Hippocampal formation (tissue), 2 donors: ENCODE results near the gene XPR1.

ENCODE experiments used
- DNase-seq, 2 donors: peaks; one replicate each; lab custom pipeline; 2025; lab: John Stamatoyannopoulos, UW

XPR1 gene

DNA sequence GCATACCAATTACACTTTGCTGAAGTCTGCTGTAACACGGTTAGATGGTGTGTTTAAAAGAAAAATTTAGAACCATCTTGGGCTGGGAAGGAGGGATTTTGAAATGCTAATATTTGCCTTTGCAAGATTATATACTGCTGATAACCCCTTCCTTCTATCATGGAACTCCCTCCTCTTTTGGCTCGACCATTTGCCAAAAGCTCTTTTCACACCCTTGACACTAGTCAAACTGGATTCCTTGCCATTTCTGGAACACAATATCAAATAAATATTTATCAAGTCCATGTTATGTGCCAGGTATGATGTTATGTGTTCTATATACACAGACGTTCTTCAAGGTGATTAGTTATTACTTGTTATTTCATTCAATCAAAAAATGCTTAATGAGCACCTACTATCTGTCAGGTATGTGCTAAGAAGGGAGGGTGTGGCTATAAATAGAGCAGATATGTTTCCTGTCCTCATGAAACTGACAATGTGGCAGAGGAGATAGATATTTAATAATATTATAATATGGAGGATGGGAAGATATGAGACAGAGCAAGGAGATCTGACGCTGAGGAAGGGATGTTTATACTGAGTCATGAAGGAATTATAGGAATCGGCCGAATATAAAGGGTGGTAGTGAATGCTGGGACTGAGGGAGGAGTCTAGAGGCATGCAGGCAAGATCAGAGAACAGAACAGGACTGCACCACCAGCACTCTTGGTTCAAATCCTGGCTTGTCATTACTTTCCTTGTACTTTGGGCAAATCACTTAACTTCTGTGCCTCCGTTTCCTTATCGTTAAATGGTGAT, 16.1 kb upstream of the XPR1 start:
- DNase-seq: no peak

DNA sequence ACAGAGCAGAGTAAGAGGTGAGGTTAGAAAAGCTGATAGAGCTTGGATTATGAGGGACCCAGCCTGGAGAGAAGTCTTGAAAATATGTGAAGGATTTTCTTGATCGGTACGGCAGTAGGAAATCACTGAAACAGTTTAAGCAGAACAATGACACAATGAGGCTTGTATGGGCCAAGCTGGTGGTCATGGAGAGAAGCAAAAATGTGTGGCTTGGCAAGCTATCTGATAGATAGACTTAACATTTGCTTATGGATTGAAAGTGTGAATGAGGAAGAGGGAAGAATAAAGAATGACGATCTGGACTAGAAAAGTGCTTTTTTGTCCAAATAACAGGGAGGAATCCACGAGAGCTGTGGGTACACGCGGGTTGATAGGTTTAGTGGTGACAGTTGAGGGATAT, 15.4 kb upstream of the XPR1 start:
- DNase-seq: no peak

DNA sequence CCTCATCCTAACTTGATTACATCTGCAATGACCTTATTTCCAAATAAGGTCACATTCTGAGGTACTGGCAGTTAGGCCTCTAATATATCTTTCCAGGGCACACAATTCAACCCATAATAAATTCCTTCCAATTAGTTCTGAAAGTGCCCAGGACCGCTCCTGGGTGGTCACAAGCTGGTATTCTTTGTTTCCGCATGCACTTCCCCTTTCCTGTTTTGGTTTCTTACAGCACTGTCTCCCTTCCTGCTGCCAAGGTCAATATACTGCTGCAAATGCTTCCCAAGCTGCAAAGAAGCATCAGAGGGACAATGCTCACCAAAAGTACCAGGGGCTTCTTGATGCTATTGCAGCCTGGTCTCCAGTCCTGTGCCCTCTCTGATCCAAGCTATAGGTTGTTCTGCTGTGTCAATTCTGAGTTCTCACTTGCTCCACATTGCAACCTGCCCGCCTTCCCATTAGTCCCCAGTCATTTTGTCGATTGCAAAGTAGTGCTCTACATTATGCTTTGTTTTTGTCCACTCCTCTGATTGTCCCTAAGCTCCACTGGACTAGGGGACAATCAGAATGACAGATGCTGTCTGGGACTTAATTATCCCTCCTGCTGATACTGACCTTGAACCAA, 13.9 kb upstream of the XPR1 start:
- DNase-seq: no peak

DNA sequence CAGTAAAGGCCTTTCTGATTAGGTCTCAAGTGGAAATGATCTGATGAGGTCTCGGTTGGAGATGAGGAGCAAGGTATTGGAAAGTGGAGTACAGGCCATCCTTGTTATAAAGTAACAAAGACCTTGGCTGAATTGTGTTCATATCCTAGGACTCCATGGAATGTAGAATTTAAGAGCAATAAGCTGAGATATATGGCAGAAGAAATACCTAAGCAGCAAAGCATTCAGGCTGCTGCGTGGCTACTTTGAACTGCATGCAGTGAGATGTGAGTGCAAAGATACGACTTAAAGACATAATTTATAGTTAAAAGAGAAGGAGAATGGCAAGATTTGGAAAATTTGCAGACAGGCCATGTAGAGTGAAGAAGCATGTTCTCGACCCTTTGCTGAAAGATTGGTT, 11.2 kb upstream of the XPR1 start:
- no peak for DNase-seq

DNA sequence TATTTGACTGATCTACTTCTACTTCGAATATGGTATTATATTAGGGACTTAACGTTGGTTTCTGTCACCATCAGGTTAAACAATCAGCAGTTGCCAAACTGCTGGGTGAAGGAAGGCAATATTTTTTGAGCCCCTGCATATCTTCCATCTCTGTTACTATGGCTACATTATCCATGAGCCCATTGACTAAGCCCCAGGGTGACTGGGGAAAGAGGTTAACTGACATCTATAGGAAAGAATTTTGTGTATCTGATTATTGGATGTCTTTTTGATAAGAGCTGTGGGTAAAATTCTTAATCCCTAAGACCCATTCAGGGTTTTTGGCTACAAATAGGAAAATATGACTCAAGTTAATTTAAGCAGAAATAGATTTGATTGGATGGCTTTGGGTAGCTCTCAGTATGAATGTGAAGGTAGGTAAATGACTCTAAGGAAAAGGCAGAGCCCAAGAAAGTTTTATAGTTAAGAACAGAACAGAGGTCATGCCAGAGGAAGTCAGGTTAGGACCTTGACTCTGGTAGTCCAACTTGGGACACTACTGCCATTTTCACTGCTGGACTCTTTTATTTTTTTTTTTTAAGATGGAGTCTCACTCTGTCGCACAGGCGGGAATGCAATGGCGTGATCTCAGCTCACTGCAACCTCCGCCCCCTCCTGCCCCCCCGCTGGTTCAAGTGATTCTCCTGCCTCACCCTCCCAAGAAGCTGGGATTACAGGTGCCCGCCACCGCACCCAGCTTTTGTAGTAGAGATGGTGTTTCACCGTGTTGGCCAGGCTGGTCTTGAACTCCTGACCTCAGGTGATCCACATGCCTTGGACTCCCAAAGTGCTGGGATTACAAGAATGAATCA, 8.9 kb upstream of the XPR1 start:
- no peak for DNase-seq

DNA sequence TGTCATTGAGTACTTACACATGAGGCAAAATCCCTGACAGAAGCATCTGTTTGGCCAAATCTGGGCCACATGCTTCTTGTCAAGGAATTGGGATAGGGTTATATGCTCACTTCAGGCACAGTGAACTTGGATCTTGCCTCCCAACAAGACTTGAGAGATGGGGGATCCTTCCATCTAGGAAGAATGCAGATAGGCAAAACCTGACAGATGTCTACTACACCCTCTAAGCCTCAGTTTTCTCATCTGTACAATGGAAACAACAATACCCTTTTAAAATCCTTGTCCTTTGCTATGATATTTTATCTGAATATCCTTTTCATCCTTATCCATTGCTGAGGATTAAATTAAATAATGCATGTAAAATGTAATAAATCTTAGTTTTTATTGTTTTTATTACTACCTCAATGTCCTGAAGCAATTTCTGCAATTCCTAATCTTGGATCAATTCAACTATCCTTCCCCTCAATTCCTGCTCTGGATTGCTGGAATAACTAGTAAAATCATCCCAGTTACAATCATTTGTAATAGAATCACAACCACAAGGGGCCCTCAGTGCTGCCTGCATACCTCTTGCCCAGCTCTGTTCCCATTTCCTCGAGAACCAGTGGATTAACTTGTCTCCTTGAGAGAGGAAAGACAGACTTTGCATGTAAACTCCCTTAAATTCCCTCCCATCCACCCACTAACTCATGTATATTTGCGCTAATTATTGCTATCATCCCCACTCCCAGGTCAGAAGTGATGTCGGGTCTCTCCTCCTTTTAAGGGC, 8.1 kb upstream of the XPR1 start:
- no peak for DNase-seq

DNA sequence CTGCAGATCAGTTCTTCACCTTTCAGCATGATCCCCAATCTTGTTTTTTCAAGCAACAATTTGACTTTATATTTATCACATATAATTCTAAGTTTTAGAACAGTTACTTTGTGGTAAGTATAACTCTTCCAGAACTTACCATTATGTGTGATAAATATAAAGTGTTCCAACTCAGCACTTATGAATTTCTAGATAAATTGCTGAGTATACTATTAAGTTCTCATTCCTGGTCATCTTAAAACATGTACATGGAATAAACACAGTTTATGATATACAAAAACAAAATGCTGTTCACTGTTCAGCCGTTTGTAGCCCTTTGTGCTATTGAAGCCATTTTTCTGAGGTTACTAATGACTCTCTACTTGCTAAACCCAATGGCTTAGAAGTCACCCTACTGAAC, 5.1 kb upstream of the XPR1 start:
- no peak for DNase-seq

DNA sequence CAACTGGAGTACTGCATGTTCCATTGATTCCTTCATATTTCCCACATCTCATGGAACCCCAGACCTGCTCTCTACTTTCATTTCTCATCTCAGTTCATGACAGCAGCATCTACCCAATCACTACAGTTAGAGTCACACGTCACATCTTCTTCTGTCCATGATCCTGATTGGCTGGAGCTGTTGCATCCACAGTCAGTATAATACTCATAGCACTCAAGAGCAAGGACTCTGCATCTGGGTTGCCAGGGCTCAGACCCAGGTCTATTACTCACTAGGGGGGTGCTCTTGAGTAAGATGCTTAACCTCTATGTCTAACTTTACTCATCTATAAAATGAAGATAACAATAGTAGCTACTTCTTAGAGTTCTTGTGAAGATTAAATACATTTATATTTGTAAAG, 4.4 kb upstream of the XPR1 start:
- no peak for DNase-seq

DNA sequence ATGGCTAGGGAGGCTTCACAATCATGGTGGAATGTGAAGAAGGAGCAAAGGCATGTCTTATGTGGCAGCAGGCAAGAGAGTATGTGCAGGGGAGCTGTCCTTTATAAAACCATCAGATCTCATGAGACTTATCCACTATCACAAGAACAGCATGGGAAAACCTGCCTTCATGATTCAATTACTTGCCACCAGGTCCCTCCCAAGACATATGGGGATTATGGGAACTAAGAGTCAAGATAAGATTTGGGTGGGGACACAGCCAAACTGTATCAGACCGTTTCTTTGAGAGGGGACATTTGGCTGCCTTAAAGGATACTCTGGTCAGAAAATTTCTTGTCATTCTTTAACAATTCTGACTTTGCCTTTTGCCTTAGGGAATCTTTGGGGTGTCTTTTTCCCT, 3.2 kb upstream of the XPR1 start:
- no peak for DNase-seq

DNA sequence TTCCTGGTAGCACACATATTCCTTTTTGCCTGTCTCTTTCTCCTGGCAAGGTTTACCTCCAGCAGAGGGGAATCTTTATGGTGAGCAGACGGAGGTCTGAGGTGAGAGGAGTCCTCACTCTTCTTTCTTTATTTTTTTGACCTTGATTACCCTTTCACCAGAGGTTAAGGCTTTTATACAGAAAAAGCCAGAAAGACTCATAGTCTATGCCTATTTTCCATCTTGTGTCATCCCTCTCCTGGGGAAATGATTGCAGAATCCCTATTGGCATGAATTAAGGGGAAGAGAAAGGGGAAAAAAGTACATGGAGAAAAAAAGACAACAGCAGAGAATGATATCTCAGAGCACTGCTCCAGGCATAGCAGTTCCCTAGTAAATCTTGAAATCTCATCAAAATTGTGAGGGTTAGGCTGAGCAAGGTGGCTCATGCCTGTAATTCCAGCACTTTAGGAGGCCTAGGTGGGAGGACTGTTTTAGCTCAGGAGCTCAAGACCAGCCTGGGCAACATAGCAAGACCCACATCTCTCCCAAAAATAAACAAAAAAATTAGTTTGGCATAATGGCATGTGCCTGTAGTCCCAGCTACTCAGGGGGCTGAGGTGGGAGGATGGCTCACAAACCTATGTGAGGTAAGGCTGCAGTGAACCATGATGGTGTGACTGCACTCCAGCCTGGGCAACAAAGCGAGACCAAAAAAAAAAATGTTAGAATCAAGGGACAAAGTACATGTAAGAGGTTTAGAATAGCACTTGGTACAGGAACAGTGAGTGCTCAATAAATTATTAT, 1.2 kb upstream of the XPR1 start:
- DNase-seq: no peak

DNA sequence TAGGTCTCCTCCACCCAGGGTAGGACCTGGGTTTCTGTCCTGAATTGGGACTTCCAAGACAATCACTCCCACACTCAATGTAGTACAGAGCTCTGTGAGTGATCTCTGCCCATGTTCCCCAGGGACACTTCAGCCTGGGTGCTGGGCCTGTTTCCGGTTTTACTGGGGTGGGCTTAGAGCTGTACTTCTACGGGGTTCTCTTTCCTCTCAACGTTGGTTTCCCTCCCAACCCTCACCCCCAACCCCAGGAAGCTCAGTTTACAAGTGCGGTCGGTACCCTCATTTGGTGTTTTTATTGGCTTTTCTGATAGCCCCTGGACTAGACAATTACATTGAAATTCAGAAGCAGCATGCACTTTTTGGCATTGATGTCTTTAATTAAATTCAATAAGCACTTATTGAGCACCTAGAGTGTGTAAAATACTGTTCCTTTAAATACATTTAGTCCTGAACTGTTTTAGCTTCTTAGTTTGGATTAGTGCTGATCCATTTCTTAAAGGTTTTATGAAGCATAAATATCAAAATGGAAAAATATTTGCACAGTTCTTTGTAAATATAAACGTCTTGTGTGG, 542 bp upstream of the XPR1 start:
- no peak for DNase-seq

DNA sequence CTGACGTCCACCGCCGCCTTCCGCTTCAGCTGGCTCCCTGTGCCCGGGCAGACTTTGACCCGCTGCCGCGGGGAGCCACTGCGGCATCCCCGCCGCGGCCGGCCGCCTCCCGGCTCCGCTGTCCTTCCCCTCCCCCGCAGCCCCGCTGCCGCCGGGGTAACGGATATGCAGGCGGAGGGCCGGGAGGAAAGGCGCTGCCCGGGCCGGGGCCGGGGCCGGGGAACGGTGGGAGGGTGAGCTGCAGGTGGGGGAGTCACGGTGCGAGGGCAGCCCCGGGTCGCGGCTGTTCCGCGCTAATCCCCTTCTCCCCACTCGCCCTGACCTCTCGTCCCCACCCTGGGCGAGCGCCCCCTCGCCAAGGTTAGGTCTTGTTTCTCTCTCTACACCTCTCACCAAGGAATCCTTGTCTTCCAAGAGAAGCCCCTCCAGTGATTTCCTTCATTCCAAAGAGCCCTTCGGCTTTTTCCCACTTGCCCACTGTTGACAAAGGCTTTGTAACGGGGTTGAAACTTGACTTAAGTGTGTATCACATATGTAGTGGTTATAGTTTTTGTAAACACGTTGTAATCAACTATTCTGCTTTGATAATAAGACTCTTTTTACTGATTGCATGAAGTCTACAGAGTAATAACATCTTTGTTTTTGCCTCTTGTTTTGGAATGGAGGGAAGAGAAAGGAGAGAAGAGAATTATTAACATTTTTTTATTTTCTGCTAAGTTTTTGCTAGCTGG, 669 bp downstream of the XPR1 start:
- peak in 1 of 2 donors; percentile 77 for DNase-seq

DNA sequence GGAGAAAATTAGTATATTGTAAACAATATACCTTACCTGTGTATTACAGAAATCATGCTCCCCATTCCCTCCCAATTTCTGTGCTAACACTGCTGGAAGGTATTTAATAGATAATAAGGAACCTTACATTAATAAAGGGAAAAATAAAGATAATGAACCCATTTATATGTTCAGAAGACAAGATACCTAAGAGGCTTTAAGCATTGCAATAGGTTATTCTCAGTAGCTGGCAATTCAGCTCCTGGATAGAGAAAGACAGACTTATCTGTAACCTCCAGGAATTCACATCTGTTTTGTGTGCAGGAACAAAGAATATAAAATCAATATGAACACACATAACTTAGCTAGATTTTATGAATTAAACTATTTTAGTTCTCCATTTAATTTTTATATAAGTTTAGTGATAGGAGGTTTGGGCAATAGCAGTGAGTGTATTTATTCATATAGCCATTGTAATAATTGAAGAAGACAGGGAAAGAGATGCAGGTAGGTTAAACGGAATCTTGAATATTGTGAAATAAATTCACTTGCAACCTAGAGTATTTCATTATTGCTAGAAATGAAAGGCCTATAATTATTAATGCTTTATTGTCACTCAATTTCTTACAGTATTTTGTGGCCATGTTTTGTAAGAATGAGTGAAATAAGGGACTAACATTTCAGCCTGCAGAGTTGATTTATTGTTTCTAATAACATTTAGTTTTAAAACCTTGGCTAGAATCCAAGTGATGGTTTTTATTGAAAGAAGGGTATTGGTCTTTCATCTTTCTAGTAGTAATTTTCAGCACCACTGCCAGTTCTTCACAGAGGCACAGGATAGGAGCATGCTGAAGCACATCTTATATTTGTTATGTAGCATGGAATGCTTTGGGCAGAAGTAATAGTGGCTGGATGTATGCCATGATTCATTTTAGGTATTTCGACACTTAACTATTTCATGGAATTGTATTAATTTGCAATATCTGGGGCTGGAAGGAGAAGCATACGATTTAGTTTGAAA, 1.5 kb downstream of the XPR1 start:
- no peak for DNase-seq

DNA sequence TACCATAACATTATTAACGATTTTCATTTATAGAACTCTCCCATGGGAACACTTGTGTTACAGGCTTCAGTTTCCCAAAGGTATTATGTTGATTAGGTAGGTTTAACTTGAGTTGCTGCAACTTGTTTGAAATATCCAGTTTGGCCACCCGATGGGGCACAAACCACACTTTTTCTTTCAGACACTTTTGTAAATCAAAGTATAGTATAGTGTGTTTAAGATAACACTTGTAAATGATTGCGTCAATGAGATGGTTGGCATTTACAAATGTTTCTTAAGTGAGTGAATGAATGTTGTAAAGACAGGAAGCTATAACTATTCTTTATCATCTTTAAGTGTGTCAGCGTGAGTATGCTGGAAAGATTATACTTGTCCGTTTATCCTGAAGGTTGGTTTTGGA, 4.3 kb downstream of the XPR1 start:
- no peak for DNase-seq

DNA sequence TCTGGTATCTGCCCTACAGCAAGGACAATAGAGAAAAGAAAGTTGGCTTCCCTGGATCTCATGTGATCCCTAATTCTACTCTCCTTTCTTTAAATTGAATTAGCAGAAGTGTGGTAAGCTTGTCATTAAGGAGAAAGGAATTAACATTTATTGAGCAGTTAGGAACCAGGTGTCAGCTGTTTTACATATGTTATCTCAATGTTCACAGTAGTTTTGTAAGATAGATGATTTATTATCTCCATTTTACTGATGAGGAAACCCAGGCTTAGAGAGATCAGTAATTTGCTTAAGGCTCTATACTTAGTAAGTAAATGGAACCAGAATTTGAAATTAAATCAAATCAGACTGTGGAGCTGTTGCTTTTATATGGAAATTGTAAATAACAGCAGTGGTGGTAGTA, 8.0 kb downstream of the XPR1 start:
- DNase-seq: no peak

DNA sequence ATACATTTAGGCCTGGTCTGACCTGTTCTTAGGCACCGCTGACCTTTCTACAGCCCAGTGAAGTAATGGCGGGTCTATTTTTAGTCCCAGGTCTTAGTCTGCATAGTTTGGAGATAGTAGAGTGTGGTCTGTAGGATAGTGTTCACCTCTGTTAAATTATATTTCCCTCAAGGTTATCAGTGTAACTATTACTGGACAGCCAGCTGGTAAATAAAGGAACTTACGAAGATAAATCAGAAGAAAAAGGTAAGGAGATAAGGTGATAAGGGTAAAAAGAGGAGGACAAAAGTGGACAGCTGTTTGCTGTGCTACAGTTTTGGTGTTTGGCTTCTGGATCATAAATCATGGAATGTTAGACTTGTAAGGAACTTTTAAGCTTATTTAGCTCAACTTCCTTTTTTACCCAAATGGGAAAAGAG, 8.7 kb downstream of the XPR1 start:
- DNase-seq: no peak

DNA sequence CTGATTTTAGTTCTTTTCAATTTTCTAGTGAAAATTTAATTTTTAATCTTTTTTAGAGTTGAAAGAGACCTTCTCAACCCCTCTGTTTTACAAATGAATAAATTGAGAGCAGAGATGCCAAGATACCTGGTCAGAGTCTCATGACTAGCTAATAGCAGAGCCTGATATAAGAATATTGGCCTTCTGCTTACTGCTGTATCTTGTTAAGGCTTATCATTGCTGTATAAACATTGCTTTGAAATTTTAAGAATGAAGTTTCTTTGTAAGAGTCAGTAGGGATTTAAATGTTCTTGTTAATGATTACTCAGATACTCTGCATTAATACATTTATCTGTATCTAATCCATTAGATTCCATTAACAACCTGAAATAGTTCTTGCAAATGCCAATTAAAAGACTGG, 9.8 kb downstream of the XPR1 start:
- no peak for DNase-seq

DNA sequence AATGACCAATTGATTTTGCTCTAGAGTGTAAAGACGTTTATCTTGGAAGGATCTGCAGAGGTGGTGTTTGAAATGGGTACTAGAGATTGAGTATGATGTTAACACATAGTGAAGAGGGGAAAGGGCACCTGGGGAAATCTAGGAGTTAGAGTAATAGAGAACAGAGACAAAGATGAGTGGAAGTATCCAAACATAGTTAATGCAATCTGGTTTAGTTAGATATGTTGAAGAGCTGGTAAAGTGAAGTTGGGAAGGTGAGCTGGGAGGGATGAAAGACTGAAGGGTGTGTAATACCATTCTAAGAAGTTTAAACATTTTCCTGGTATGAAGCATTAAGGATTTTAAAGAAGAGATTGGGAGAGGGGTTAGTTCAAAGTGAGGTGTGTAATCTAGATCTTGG, 11.0 kb downstream of the XPR1 start:
- no peak for DNase-seq

DNA sequence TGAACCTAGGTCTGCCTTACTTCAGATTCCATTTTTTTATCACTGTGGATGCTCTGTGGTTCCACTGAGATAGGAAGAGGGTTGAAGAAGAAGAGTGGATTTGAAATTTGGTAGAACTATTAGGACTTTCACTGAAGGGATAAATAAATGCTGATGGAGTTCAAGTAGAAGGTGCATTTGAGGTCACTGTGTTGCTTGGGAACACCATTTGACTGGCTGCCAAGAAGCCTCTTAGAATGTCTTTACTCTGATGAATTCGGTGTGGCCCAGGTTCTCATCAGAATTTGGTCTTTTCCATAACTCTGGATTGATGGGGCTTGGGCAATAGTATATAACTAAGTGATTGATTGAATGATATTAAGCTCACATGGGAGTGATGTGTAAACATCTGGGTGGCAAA, 11.9 kb downstream of the XPR1 start:
- DNase-seq: no peak
